B cell (primary cell): ENCODE data around the gene NMNAT1. TPM values are rescaled to one million over a fixed set of nuclear protein-coding genes. Genes with fewer than 3 reads are reported as not detected.

Source experiments
- ATAC-seq: fragments of 200-7000 bp; cut with Tn5 transposase; one replicate; pipeline ENCODE4 v1.10.0; 2021; ENCODE audit warnings: low read depth, mild to moderate bottlenecking, moderate number of reproducible peaks, moderate library complexity
- CTCF ChIA-PET: fragments of 350-600 bp; sonication (Branson Sonifier 250); formaldehyde crosslinking; loops from one replicate; lab custom pipeline; 2021; ENCODE audit warnings: antibody characterized with exemption, inconsistent platforms; lab: Charles Lee
- POLR2A ChIA-PET: fragments of 350-600 bp; sonication (Branson Sonifier 250); formaldehyde crosslinking; loops from one replicate; lab custom pipeline; 2021; ENCODE audit warnings: antibody characterized with exemption; lab: Charles Lee
- DNase-seq: peaks from one replicate; pipeline ENCODE4 v3.0.0; 2013
- H2AFZ ChIP-seq: 2 replicates; pipeline ENCODE4 v1.6.1; 2012; ENCODE audit warnings: mild to moderate bottlenecking, low read depth, low read length; ENCODE audit not compliant: insufficient read depth, poor library complexity, severe bottlenecking
- H3K27ac ChIP-seq, 2 donors: 1 replicate in 1 of 2; 2 replicates in 1 of 2; pipeline ENCODE4 v1.5.1; 2012 to 2013; ENCODE audit warnings: low read length in 2 of 2, mild to moderate bottlenecking in 2 of 2, moderate library complexity in 1 of 2
- H3K27me3 ChIP-seq, 4 experiments: fragments of 200-600 bp in 1 of 4; sonication (generic) in 1 of 4; replicated peaks in 1 of 4; 1 replicate in 2 of 4; 2 replicates in 2 of 4; pipeline versions ENCODE4 v1.6.1 to v1.7.0; 2013 to 2016; ENCODE audit warnings: low read length in 3 of 4, mild to moderate bottlenecking in 2 of 4, mixed read lengths in 1 of 4, moderate library complexity in 1 of 4; ENCODE audit not compliant: insufficient read depth in 4 of 4, control insufficient read depth in 3 of 4; ENCODE audit errors: control extremely low read depth in 1 of 4
- H3K36me3 ChIP-seq, 2 experiments: replicated peaks in 1 of 2; 1 replicate in 1 of 2; 2 replicates in 1 of 2; pipeline versions ENCODE4 v1.6.1 to v1.7.1; 2013; ENCODE audit warnings: low read length in 1 of 2; ENCODE audit not compliant: insufficient read depth in 2 of 2, control insufficient read depth in 1 of 2; ENCODE audit errors: control extremely low read depth in 1 of 2, extremely low read depth in 1 of 2
- H3K4me1 ChIP-seq, 2 donors: fragments of 200-600 bp in 1 of 2; sonication (generic) in 1 of 2; 1 replicate in 1 of 2; 2 replicates in 1 of 2; pipeline versions ENCODE4 v1.5.1 to v1.6.1; 2013 to 2017; ENCODE audit warnings: low read length in 2 of 2; ENCODE audit not compliant: control insufficient read depth in 2 of 2, insufficient read depth in 2 of 2
- H3K4me2 ChIP-seq: replicated peaks from 2 replicates; pipeline ENCODE3; 2012; ENCODE audit warnings: mild to moderate bottlenecking, low read depth, low read length; ENCODE audit not compliant: poor library complexity, severe bottlenecking
- H3K4me3 ChIP-seq, 5 experiments: fragments of 200-600 bp in 1 of 5; sonication (generic) in 1 of 5; 1 replicate in 3 of 5; 2 replicates in 2 of 5; pipeline versions ENCODE4 v1.5.1 to v1.7.0; 2011 to 2016; ENCODE audit warnings: low read length in 4 of 5, mild to moderate bottlenecking in 4 of 5, low read depth in 2 of 5, control low read depth in 1 of 5, moderate library complexity in 1 of 5; ENCODE audit not compliant: insufficient read depth in 1 of 5; ENCODE audit errors: control extremely low read depth in 1 of 5, extremely low read depth in 1 of 5
- H3K79me2 ChIP-seq: fragments of 200-600 bp; sonication (generic); one replicate; pipeline ENCODE4 v1.6.0; 2016; ENCODE audit warnings: low read length; ENCODE audit not compliant: control insufficient read depth, insufficient read depth
- H3K9ac ChIP-seq: fragments of 200-600 bp; sonication (generic); 2 replicates; pipeline ENCODE4 v1.6.1; 2017; ENCODE audit warnings: mild to moderate bottlenecking, low read length, moderate library complexity
- H3K9me3 ChIP-seq, 3 donors: one replicate each; pipeline versions ENCODE4 v1.6.1 to v1.7.1; 2013; ENCODE audit warnings: low read length in 2 of 3; ENCODE audit not compliant: control insufficient read depth in 2 of 3, insufficient read depth in 1 of 3; ENCODE audit errors: control extremely low read depth in 1 of 3
- H4K20me1 ChIP-seq: 2 replicates; pipeline ENCODE4 v1.6.0; 2012; ENCODE audit warnings: mild to moderate bottlenecking, low read length; ENCODE audit not compliant: insufficient read depth, control insufficient read depth, poor library complexity, severe bottlenecking
- H3K27ac Mint-ChIP-seq: one replicate; pipeline ENCODE4 v1.8.0; 2021; ENCODE audit warnings: mixed read lengths
- H3K27me3 Mint-ChIP-seq: one replicate; pipeline ENCODE4 v1.8.0; 2021; ENCODE audit warnings: mixed read lengths
- H3K4me1 Mint-ChIP-seq: one replicate; pipeline ENCODE4 v1.8.0; 2021; ENCODE audit warnings: mixed read lengths
- H3K4me3 Mint-ChIP-seq: one replicate; pipeline ENCODE4 v1.8.0; 2021; ENCODE audit warnings: mixed read lengths
- H3K9me3 Mint-ChIP-seq: one replicate; pipeline ENCODE4 v1.8.0; 2022; ENCODE audit warnings: mixed read lengths; ENCODE audit not compliant: insufficient read depth
- CTCF ChIP-seq: fragments of 200-600 bp; IDR thresholded peaks from one replicate; pipeline ENCODE4 v1.8.0; 2022; ENCODE audit warnings: antibody characterized with exemption, mild to moderate bottlenecking
- EZH2 ChIP-seq: IDR thresholded peaks from 2 replicates; pipeline ENCODE4 v1.6.1; 2012; ENCODE audit warnings: borderline replicate concordance, low read depth, mild to moderate bottlenecking, moderate library complexity, low read length; ENCODE audit not compliant: insufficient read depth, poor library complexity, severe bottlenecking
- WGBS: methylation state at CpG from one replicate; pipeline ENCODE4 v1.1.5; 2013; ENCODE audit warnings: missing lambda C conversion rate; ENCODE audit not compliant: insufficient coverage; 5-methylcytosine and 5-hydroxymethylcytosine counted together
- intact Hi-C: fragments of 100-400 bp; cut with micrococcal nuclease; formaldehyde crosslinking; loops from one replicate; pipeline ENCODE4 v1.10.0; 2022
- polyA plus RNA-seq: library from polyadenylated mRNA; depleted of rRNA; stranded (reverse); fragments of >200 nt; gene quantifications from 2 replicates; pipeline ENCODE4 v1.2.3, GENCODE V29; 2012
- total RNA-seq, 2 donors: library from RNA; stranded (reverse); fragments of 120-200 nt in 1 of 2; gene quantifications; 1 replicate in 1 of 2; 2 replicates in 1 of 2; pipeline versions ENCODE4 v1.2.3 to v1.2.4, GENCODE V29; 2013 to 2022

The NMNAT1 gene
- total and polyA plus RNA-seq, 2 donors (not counting 1 experiment from before 2014, with no cell fraction given) = 4.5 to 8.0 TPM

DNA sequence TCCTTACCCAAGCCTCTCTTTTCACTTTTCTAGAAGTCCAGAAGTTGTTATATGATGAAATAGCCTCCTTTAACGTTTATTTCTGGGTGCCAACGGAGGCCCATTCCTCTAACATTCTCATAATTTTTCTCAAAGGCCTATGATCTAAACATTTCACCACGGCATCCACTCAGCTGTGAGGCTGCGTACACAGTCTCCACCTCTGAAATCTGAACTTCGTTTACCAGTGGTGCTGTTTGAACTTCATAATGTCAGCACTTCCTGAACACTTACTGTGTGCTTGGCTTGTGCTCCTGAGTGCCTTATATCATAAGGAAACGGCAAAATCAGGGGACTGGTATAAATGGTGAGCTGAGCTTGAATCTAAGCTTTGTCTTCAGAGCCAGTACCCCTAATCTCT, 41.7 kb downstream of the NMNAT1 start:
- H3K27ac Mint-ChIP-seq = no peak overlapping the region
- ATAC-seq = no peak
- intact Hi-C loops = no loop called here
- ChIA-PET POLR2A (no interaction called here), CTCF (interaction anchor here (0.6 kb wide), 1 partner anchor 30 kb away, joined by 4 read pairs; no protein-coding TSS in a partner anchor)
- no peak overlapping the region for H3K27ac ChIP-seq
- no peaks in the 10 kb centered on the region for H3K4me1 ChIP-seq
- H3K9me3 Mint-ChIP-seq = no peaks in the 10 kb centered on the region
- no peaks in the 10 kb centered on the region for H4K20me1 ChIP-seq
- H3K9me3 ChIP-seq = no peaks in the 10 kb centered on the region
- no peak overlapping the region for H3K4me3 ChIP-seq
- H3K4me2 ChIP-seq = no peak overlapping the region
- H3K9ac ChIP-seq = no peak overlapping the region
- H3K79me2 ChIP-seq = no peaks in the 10 kb centered on the region
- H3K4me1 Mint-ChIP-seq = no peaks in the 10 kb centered on the region
- peaks cover 2 to 13% of the 10 kb centered on the region in 2 experiments for H3K36me3 ChIP-seq
- WGBS = 67% methylated on average over 5 of the region's 6 CpGs
- no peaks in the 10 kb centered on the region for H3K27me3 ChIP-seq
- TF ChIP-seq EZH2 (no peak), CTCF (no peak)
- H3K27me3 Mint-ChIP-seq = no peaks in the 10 kb centered on the region
- no peak overlapping the region for H3K4me3 Mint-ChIP-seq
- H2AFZ ChIP-seq = no peak overlapping the region
- no peak for DNase-seq

- Mint-ChIP-seq H3K27ac (no peak overlapping the region), H3K4me3 (no peak overlapping the region), H3K27me3 (peaks cover 8% of the 10 kb centered on the region), H3K9me3 (no peaks in the 10 kb centered on the region), H3K4me1 (no peaks in the 10 kb centered on the region)
- H3K79me2 ChIP-seq = no peaks in the 10 kb centered on the region
- no peak overlapping the region for H3K27ac ChIP-seq
- ATAC-seq = no peak
- ChIA-PET POLR2A (no interaction called here), CTCF (no interaction called here)
- TF ChIP-seq EZH2 (no peak), CTCF (no peak)
- no peak overlapping the region for H3K9ac ChIP-seq
- no peaks in the 10 kb centered on the region for H3K9me3 ChIP-seq
- H3K4me1 ChIP-seq = no peaks in the 10 kb centered on the region
- DNase-seq = no peak
- H3K4me2 ChIP-seq = no peak overlapping the region
- H3K4me3 ChIP-seq = no peak overlapping the region
- no peaks in the 10 kb centered on the region for H4K20me1 ChIP-seq
- intact Hi-C loops = no loop called here
- no peak overlapping the region for H2AFZ ChIP-seq
- H3K27me3 ChIP-seq = no peaks in the 10 kb centered on the region
- 93% methylated on average over 5 of the region's 5 CpGs for WGBS
- H3K36me3 ChIP-seq = no peaks in the 10 kb centered on the region
These were observed 46.5 kb downstream of the NMNAT1 start for GRCh38 chr1:9989773-9990172.
